RWPE2 (cell line): ENCODE results near the gene FCER2.

Experiments
- ATAC-seq: fragments of 200-7000 bp; cut with Tn5 transposase; 3 replicates; pipeline ENCODE4 v1.9.1; 2021; ENCODE audit warnings: low read depth
- DNase-seq: peaks from one replicate; pipeline ENCODE4 v3.0.0-alpha.2; 2020; ENCODE audit warnings: low spot score
- H3K27ac ChIP-seq: fragments of 450-650 bp; 2 replicates; pipeline ENCODE4 v1.5.1; 2017; ENCODE audit warnings: mild to moderate bottlenecking; ENCODE audit not compliant: poor library complexity, severe bottlenecking
- H3K27me3 ChIP-seq: fragments of 250-450 bp; sonication (Bioruptor Pico); 2 replicates; pipeline ENCODE4 v1.5.1; 2021; ENCODE audit warnings: mild to moderate bottlenecking, moderate library complexity; ENCODE audit not compliant: insufficient read depth, poor library complexity, severe bottlenecking
- H3K36me3 ChIP-seq: fragments of 250-450 bp; sonication (Bioruptor Pico); 2 replicates; pipeline ENCODE4 v1.5.1; 2020; ENCODE audit warnings: low read depth, mild to moderate bottlenecking, moderate library complexity
- H3K4me1 ChIP-seq: fragments of 250-450 bp; sonication (Bioruptor Pico); 2 replicates; pipeline ENCODE4 v1.5.1; 2021; ENCODE audit warnings: mild to moderate bottlenecking, moderate library complexity; ENCODE audit not compliant: insufficient read depth, poor library complexity, severe bottlenecking
- H3K4me3 ChIP-seq: fragments of 250-450 bp; sonication (Bioruptor Pico); 2 replicates; pipeline ENCODE4 v1.5.1; 2021; ENCODE audit warnings: mild to moderate bottlenecking, moderate library complexity; ENCODE audit not compliant: severe bottlenecking
- H3K9me3 ChIP-seq: fragments of 250-450 bp; sonication (Bioruptor Pico); 2 replicates; pipeline ENCODE4 v1.5.1; 2021; ENCODE audit warnings: mild to moderate bottlenecking, moderate library complexity; ENCODE audit not compliant: severe bottlenecking
- TF ChIP-seq, protein P1 (sequence below): fragments of 450-650 bp; IDR thresholded peaks from one replicate; pipeline ENCODE4 v1.5.1; 2017; ENCODE audit warnings: mild to moderate bottlenecking, moderate library complexity; ENCODE audit not compliant: poor library complexity, severe bottlenecking

FCER2 gene

DNA sequence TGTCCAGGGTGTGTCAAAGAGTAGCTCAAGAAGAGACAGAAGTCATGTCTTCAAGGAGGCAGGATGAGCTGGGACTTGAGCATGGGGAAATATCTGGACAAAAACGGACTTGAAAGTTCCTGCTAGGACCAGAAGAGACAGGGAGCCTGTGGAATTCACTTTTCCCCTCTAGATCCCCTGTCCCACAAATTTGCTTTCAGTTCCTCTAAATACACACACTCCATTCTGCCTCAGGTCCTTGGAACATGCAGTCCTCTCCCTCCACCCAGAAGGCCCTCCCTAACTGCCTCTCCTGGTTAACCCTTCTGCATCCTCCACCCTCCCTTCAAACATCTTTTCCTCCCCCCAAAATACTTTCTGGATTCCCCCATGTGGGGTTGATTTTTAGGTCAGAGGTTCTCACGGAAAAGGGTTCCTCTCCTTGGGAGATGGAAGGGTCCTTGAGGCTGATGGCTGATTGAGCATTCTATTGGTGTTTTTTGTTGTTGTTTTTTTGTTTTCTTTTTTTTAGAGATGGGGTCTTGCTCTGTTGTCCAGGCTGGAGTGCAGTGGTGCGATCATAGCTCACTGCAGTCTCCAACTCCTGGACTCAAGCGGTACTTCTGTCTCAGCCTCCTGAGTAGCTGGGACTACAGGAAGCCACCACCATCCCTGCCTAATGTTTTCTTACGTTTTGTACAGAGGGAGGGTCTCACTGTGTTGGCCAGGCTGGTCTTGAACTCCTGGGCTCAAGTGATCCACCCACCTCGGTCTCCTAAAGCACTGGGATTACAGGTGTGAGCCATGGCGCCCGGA lies 40.0 kb downstream of the FCER2 start:
- no peak overlapping the region for H3K27ac ChIP-seq
- H3K36me3 ChIP-seq: no peaks in the 10 kb centered on the region
- H3K4me3 ChIP-seq: no peak overlapping the region
- DNase-seq (no peak), ATAC-seq (no peak)
- TF ChIP-seq, protein P1, sequence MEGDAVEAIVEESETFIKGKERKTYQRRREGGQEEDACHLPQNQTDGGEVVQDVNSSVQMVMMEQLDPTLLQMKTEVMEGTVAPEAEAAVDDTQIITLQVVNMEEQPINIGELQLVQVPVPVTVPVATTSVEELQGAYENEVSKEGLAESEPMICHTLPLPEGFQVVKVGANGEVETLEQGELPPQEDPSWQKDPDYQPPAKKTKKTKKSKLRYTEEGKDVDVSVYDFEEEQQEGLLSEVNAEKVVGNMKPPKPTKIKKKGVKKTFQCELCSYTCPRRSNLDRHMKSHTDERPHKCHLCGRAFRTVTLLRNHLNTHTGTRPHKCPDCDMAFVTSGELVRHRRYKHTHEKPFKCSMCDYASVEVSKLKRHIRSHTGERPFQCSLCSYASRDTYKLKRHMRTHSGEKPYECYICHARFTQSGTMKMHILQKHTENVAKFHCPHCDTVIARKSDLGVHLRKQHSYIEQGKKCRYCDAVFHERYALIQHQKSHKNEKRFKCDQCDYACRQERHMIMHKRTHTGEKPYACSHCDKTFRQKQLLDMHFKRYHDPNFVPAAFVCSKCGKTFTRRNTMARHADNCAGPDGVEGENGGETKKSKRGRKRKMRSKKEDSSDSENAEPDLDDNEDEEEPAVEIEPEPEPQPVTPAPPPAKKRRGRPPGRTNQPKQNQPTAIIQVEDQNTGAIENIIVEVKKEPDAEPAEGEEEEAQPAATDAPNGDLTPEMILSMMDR: no peak
- no peaks in the 10 kb centered on the region for H3K4me1 ChIP-seq
- no peaks in the 10 kb centered on the region for H3K27me3 ChIP-seq
- H3K9me3 ChIP-seq: no peaks in the 10 kb centered on the region

DNA sequence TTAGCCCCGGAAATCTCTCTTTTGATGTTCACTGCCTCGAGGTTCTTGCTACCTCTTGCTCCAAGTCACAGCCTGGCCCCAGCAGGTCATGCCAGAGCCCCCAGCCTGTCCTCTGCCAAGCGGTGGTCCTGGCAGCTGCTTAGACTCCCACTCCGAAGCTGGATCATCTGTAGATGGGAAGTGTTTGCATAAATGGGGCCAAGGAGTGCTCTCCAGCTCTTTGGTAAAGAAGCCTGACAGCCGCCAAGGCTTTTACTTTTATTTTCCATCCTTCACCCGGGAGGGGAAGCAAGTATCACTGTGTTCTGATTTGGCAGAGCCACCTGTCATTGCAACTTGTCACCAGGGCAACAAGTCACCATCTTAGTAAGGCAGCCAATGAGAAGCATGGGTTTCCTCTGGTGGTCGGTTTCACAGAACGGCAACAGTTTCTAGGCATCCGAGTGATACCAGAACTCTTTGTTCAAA lies 43.7 kb downstream of the FCER2 start:
- no peak for DNase-seq
- no peaks in the 10 kb centered on the region for H3K27me3 ChIP-seq
- no peak overlapping the region for H3K4me3 ChIP-seq
- H3K36me3 ChIP-seq: no peaks in the 10 kb centered on the region
- TF ChIP-seq, protein P1: no peak
- no peaks in the 10 kb centered on the region for H3K4me1 ChIP-seq
- H3K27ac ChIP-seq: no peak overlapping the region
- ATAC-seq: no peak
- H3K9me3 ChIP-seq: no peaks in the 10 kb centered on the region

DNA sequence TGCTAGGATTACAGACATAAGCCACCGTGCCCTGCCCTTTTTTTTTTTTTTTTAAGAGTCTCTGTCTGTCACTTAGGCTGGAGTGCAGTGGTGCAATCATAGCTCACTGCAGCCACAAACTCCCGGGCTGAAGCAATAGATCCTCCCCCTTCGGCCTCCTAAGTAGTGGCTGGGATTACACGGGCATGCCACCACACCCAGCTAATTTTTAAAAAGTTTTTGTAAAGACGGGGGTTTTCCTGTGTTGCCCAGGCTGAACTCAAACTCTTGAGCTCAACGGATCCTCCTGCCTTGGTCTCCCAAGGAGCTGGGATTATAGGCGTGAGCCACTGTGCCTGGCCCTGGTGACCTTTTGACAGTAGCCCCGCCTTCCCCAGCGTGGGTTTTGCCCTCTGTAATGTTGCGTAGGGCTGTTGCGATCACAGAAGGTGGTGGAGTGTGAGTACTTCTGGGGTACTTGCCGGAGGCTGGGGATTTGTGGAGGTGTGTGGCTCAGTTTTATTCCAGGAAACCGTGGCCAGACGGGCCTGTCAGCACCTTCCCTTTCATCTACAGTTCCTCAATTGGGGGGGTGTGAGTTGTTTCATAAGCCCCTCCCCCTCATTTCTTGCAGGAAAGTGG lies 44.7 kb downstream of the FCER2 start:
- TF ChIP-seq, protein P1: no peak
- no peak for ATAC-seq
- no peak overlapping the region for H3K27ac ChIP-seq
- no peaks in the 10 kb centered on the region for H3K36me3 ChIP-seq
- no peak overlapping the region for H3K4me3 ChIP-seq
- no peaks in the 10 kb centered on the region for H3K9me3 ChIP-seq
- no peak for DNase-seq
- H3K27me3 ChIP-seq: no peaks in the 10 kb centered on the region
- H3K4me1 ChIP-seq: no peaks in the 10 kb centered on the region

DNA sequence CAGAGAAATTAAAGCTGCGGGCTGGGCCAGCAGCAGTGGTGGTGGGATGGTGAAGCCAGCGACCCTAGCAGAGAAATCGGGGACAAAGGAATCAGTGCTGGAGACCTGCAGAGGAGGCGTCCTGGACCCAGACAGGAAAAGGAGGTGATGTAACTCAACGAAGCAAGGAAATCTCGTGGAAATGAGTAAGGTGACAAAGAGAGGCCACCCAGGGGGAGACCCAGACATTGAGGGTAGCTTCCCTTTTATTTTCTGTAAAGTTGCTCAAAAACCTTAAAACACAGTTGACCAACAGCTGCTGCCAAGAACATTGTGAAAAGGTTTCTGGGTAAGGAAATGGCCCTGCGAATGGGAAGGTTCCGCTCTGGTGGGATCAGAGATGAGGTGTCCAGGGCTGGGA lies 46.4 kb downstream of the FCER2 start:
- Histone ChIP-seq H3K36me3 (no peaks in the 10 kb centered on the region), H3K27ac (no peak overlapping the region), H3K4me3 (no peak overlapping the region), H3K4me1 (no peaks in the 10 kb centered on the region), H3K27me3 (no peaks in the 10 kb centered on the region), H3K9me3 (no peaks in the 10 kb centered on the region)
- ATAC-seq (no peak), DNase-seq (no peak)
- TF ChIP-seq, protein P1: no peak

DNA sequence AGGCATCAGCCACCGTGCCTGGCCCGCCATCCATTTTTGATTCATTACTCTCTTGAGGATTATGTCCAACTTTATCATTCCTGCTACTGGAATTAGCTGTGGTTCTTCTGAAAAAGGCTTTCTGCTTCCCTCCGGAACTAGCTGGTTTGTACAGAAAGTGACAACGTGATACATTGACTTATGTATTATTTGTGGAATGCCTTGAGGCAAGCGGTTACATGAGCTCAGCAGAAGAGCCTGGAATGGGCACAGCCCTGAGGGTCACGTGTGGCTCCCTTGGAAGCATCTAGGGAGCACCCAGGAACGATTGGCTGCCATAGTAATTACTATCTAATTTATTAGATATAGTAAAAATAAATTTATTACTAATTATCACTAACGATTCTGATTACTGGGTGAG lies 47.5 kb downstream of the FCER2 start:
- Histone ChIP-seq H3K27me3 (no peaks in the 10 kb centered on the region), H3K4me1 (no peaks in the 10 kb centered on the region), H3K27ac (no peak overlapping the region), H3K4me3 (no peak overlapping the region), H3K36me3 (no peaks in the 10 kb centered on the region), H3K9me3 (no peaks in the 10 kb centered on the region)
- DNase-seq: no peak
- ATAC-seq: no peak
- TF ChIP-seq, protein P1: no peak
